ENCODE results near the gene PHF14.

DNA sequence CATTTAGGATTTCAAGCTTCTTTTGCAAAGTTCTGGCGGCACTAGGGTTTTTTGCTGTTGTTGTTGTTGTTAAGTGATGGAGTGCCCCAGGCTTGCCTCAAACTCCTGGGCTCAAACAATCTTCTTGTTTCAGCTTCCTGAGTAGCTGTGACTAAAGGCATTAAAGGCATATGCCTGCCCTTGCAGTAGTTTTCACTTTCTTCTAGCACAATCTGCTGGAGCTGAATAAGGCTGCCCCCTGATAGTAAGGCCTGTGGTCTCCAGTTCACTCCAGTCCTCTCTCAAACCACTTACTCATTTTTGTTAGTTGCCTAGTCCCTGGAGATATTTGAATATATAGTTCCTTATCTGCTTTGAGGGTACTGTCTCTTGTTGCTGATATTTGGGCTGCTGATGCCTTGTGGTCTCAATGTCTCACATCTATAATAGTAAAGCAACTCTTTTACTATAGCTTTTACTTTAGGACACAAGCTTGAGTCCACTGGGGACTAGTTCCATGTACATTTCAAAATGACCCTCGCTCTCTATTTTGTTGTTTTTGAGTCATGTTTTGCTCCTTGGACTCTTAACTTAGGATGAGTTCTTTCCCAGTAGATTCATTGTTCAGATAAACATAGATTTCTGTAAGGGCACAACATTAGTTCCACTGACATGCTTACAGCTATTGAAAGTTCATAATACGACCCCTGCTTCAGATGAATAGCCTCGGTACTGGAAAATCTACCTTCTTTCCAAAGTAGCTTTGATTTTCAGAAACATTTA lies 25.5 kb downstream of the PHF14 start:
- TF ChIP-seq GATA3 (IDR thresholded peaks at IDR 0.05; ENCODE audit: low read depth, low read length): no peak
- no peak for TF ChIP-seq GATA2 (IDR thresholded peaks at IDR 0.05; ENCODE audit: low read depth, low read length)
